GM19043 (cell line): ENCODE measurements around the gene RUNX1.
"Not testable (repeated sequence)": the region's sequence is repeated elsewhere in the genome, so short reads cannot be mapped to it uniquely, and the experiment has no call there.

Experiments
- ATAC-seq: cut with Tn5 transposase; IDR thresholded peaks from one replicate; pipeline ENCODE4 v1.9.1; 2021; ENCODE audit warnings: low read depth; ENCODE audit not compliant: unreplicated experiment

The RUNX1 gene

GRCh38 chr21:34952701-34953100, 96.4 kb downstream of the RUNX1 start:
- no peak for ATAC-seq

- ATAC-seq: not testable (repeated sequence)
Measured at GRCh38 chr21:34951868-34952267, 97.2 kb downstream of the RUNX1 start.

GRCh38 chr21:34950980-34951379, 98.1 kb downstream of the RUNX1 start:
- no peak for ATAC-seq

- no peak for ATAC-seq
Measured at GRCh38 chr21:34949499-34949898, 99.6 kb downstream of the RUNX1 start.

- no peak for ATAC-seq
Measured at GRCh38 chr21:34949030-34949429, 100.1 kb downstream of the RUNX1 start.

- ATAC-seq: no peak
Measured at GRCh38 chr21:34948157-34948556, 100.9 kb downstream of the RUNX1 start.

GRCh38 chr21:34946916-34947534, 102.1 kb downstream of the RUNX1 start:
- no peak for ATAC-seq

GRCh38 chr21:34946385-34946840, 102.7 kb downstream of the RUNX1 start:
- no peak for ATAC-seq

- no peak for ATAC-seq
Measured at GRCh38 chr21:34945288-34945687, 103.8 kb downstream of the RUNX1 start.

- ATAC-seq: no peak
Measured at GRCh38 chr21:34944015-34944755, 104.9 kb downstream of the RUNX1 start.

- no peak for ATAC-seq
Measured at GRCh38 chr21:34942911-34943310, 106.2 kb downstream of the RUNX1 start.

GRCh38 chr21:34941162-34941561, 107.9 kb downstream of the RUNX1 start:
- no peak for ATAC-seq

- no peak for ATAC-seq
Measured at GRCh38 chr21:34939673-34940331, 109.3 kb downstream of the RUNX1 start.

- ATAC-seq: no peak
Measured at GRCh38 chr21:34938089-34938764, 110.9 kb downstream of the RUNX1 start.

GRCh38 chr21:34936883-34937563, 112.1 kb downstream of the RUNX1 start:
- ATAC-seq: no peak

- ATAC-seq: no peak
Measured at GRCh38 chr21:34936371-34936789, 112.7 kb downstream of the RUNX1 start.

GRCh38 chr21:34935898-34936297, 113.2 kb downstream of the RUNX1 start:
- no peak for ATAC-seq

GRCh38 chr21:34935452-34935851, 113.7 kb downstream of the RUNX1 start:
- ATAC-seq: no peak

GRCh38 chr21:34934350-34934749, 114.8 kb downstream of the RUNX1 start:
- no peak for ATAC-seq

- ATAC-seq: no peak
Measured at GRCh38 chr21:34933609-34934335, 115.3 kb downstream of the RUNX1 start.
